NCI-H1694 (cell line): ENCODE measurements around the gene ANKS3.
"Not testable (repeated sequence)": the region's sequence is repeated elsewhere in the genome, so short reads cannot be mapped to it uniquely, and the experiment has no call there.

Experiments
- DNase-seq: peaks from one replicate; lab custom pipeline; 2025; lab: John Stamatoyannopoulos, UW

ANKS3 gene

GRCh38 chr16:4754865-4755264, 20.8 kb upstream of the ANKS3 start:
- no peak for DNase-seq

GRCh38 chr16:4753227-4753626, 19.2 kb upstream of the ANKS3 start:
- no peak for DNase-seq

- DNase-seq: no peak
Observed at GRCh38 chr16:4752351-4753100, 18.5 kb upstream of the ANKS3 start.

GRCh38 chr16:4750896-4751295, 16.8 kb upstream of the ANKS3 start:
- DNase-seq: no peak

GRCh38 chr16:4749700-4750257, 15.7 kb upstream of the ANKS3 start:
- DNase-seq: no peak

GRCh38 chr16:4748682-4749411, 14.8 kb upstream of the ANKS3 start:
- no peak for DNase-seq

- no peak for DNase-seq
Observed at GRCh38 chr16:4747906-4748681, 14.0 kb upstream of the ANKS3 start.

- DNase-seq: no peak
Observed at GRCh38 chr16:4746991-4747574, 13.0 kb upstream of the ANKS3 start.

GRCh38 chr16:4746215-4746614, 12.1 kb upstream of the ANKS3 start:
- DNase-seq: no peak

GRCh38 chr16:4745274-4745569, 11.2 kb upstream of the ANKS3 start:
- DNase-seq: no peak

- DNase-seq: no peak
Observed at GRCh38 chr16:4744555-4745273, 10.6 kb upstream of the ANKS3 start.

- no peak for DNase-seq
Observed at GRCh38 chr16:4743226-4743878, 9.3 kb upstream of the ANKS3 start.

GRCh38 chr16:4738370-4738769, 4.3 kb upstream of the ANKS3 start:
- DNase-seq: not testable (repeated sequence)

GRCh38 chr16:4737545-4737944, 3.5 kb upstream of the ANKS3 start:
- DNase-seq: no peak

GRCh38 chr16:4736546-4736945, 2.5 kb upstream of the ANKS3 start:
- no peak for DNase-seq

GRCh38 chr16:4734730-4735535, 862 bp upstream of the ANKS3 start:
- peak; percentile 43 for DNase-seq

GRCh38 chr16:4733747-4734062, 366 bp downstream of the ANKS3 start:
- DNase-seq: no peak

- no peak for DNase-seq
Observed at GRCh38 chr16:4733211-4733742, 794 bp downstream of the ANKS3 start.

GRCh38 chr16:4729876-4730275, 4.2 kb downstream of the ANKS3 start:
- DNase-seq: no peak

- no peak for DNase-seq
Observed at GRCh38 chr16:4728676-4729075, 5.4 kb downstream of the ANKS3 start.
